NCI-H1694 treated with DMSO at 0.1 percent for 48 hours (cell line): ENCODE measurements around the gene RPS28.
"Not testable (repeated sequence)": the region's sequence is repeated elsewhere in the genome, so short reads cannot be mapped to it uniquely, and the experiment has no call there.

Experiments
- DNase-seq: peaks from one replicate; lab custom pipeline; 2025; lab: John Stamatoyannopoulos, UW

The RPS28 gene

DNA sequence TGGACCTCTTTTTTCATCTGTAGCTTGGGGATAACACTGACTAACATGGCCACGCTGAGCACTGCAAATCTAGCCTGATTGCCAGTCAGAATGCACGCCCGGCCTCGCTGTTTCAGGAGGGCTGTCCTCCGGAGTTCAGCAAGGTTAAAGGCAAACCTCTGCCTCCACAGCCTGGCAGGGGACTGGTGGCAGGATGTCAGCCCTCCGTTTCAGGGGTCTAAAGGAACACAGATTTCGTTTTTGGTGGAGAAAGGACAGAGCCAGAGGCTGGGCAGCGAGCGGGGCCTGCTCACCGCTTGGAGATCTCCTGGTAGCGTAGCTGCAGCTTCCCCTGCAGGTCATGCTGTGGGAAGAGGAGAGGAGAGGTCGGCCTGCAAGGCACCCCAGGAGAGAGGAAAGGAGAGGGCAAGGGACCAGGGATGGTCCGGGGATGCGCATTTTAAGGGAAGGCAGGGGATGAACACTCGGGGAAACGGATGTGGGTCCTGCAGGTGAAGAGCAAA lies 681 bp upstream of the RPS28 start:
- no peak for DNase-seq

- DNase-seq = no peak
Measured at GRCh38 chr19:8321986-8322637, 816 bp downstream of the RPS28 start.

GRCh38 chr19:8322638-8322997 lies 1.3 kb downstream of the RPS28 start:
- no peak for DNase-seq

DNA sequence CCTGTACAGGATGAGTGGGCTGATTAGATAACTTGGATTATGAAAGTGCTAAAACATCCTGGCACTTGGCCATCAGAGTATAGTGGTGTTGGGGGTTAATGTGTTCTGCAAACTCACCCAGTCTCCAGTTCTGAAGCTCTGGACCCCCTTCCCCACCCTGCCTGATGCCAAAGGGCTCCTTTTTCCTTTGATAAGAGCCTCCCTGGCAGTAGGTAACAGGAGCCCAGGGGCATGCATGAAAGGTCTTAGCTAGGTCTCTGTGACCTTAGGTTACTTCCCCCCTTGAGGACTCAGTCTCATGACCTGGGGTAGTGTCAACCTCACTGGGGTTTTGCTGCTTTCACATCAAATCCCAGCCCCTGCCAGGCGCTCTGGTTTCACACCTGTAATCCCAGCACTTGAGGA lies 2.5 kb downstream of the RPS28 start:
- DNase-seq = no peak

GRCh38 chr19:8324186-8325050 lies 3.1 kb downstream of the RPS28 start:
- DNase-seq = no peak

DNA sequence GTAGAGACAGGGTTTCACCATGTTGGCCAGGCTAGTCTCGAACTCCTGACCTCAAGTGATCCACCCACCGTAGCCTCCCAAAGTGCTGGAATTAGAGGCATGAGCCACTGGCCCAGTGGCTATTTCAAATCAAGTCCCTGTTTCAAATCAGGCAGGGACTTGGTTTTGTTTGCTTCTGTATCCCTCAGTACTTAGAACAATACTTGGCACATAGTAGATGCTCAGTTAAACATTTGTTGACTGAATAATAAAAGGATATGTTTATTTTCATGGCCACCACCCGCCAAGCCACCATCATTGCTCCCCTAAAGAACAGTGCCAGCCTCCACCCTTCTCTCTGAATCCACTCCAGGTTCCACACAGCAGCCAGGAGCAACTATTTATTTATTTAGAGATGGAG lies 4.2 kb downstream of the RPS28 start:
- DNase-seq = no peak

- no peak for DNase-seq
Measured at GRCh38 chr19:8329996-8330395, 8.7 kb downstream of the RPS28 start.

GRCh38 chr19:8331263-8331845 lies 10.1 kb downstream of the RPS28 start:
- no peak for DNase-seq

- DNase-seq = no peak
Measured at GRCh38 chr19:8332976-8333766, 11.9 kb downstream of the RPS28 start.

DNA sequence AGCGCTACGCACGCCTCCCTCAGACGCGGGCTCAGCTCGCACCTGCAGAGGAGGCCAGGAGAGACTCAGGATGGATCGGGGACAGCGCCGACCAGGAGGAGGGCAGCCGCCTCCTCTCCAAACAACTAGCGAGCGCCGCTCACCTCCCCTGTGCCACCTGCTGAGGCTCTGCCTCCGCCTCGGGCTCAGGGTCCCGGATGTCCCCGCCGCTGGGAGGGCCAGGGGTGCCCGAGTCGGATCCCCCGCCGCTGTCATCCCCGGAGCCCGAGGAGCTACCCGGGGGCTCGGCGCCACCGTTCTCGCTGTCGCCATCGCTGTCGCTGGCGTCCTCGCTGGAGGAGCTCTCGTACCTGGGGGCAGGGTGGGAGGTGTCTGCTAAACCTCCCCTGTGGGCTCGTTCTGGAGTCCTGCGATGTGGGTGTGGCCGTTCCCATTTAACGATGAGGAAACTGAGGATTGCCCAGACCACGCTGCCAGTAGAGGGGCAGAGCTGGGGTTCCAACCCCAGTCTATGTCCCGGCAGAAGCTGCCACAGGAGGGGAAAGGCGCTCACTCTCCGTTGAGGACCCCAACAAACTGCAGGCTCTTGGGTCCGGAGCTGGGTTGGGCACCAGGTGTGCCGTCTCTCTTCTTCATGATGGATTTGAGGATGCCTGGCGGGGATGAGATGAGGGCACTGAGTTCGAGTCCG lies 12.6 kb downstream of the RPS28 start:
- DNase-seq = no peak

DNA sequence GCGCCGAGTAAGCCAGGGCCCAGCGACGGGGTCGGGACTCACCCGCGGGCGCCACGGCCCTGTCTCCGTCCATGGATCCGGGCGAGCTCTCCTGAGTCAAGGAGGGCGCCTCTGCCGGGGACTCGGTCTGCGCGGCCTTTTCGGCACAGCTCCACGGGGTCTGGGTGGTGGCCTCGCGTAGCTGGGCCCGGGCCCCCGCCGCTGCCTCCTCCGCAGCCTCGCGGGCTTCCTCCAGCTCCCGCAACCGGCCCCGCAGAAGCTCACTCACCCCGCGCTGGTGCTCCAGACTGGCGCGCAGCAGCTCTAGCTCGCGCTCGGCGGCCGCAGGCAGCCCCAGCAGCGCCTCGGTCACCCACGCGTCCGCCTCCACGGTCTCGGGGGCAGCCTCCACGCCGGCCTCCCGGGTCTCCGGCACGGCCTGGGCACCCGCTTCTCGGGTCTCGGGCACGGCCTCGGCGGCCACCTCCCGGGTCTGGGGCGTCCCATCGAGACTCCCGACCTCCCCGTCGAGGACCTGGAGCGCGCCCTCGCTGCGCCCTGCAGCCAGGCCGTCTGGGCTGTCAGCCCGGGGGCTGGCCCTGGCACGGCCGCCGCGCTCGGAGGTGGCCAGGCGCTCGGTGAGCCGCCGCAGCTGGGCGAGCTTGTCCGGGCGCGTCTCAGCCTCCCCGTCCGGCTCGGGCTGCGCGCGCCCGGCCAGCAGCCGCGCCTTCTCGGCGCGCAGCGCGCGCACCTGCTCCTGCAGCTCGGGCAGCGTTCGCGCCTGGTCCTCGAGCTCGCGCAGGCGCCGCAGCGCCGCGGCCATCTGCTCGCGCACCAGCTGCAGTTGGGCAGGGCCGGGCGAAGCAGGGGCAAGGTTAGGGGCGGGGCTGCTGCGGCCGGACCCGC lies 13.4 kb downstream of the RPS28 start:
- peak; percentile 18 for DNase-seq

- DNase-seq = no peak
Measured at GRCh38 chr19:8335343-8336071, 14.2 kb downstream of the RPS28 start.

DNA sequence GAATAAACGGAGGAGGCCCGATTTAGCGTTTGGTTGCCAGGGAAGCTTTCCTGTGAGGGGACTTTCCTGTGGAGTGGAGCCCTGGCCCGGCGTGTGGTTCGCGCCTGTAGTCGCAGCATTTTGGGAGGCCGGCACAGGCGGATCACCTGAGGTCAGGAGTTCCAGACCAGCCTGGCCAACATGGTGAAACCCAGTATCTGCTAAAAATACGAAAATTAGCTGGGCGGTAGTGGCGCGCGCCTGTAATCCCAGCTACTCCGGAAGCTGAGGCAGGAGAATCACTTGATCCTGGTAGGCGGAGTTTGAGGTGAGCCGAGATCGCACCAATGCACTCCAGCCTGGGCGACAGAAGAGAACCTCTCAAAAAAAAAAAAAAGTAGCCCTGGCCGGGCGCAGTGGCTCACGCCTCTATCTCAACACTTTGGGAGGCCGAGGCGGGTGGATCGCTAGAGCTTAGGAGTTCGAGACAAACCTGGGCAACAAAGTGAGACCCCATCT lies 14.8 kb downstream of the RPS28 start:
- no peak for DNase-seq

DNA sequence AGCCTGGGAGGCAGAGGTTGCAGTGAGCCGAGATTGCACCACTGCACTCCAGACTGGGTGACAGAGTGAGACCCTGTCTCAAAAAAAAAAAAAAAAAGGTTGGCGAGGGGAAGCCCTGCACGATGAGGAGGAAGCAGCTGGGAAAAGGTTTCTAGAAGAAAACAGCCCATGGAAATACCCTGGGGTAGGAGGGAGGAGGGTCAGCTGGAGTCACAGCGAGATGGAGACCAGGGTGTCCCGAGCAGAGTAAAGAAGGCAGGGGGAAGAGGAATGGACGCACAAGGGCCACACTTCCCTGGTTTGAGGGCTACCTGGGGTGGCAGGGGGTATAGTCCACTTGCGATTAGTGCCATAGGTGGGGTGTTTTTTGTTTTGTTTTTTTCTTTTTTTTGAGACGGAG lies 15.4 kb downstream of the RPS28 start:
- no peak for DNase-seq

DNA sequence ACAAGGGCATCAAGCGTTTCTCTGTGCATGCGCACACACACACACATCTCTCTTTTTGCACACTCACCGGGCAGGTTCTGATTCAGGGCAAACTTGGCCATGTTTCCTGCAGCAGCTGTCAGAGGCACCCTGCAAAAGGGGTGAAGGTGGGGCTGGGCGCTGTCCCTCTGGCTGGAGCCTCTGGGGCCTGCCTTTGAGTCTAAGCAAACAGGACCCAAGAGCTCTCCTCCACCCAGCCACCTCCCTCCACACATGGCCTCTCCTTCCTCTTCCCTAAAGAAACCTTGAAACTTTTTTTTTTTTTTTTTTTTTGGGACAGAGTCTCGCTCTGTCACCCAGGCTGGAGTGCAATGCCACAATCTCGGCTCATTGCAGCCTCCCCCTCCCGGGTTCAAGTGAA lies 16.4 kb downstream of the RPS28 start:
- no peak for DNase-seq

- no peak for DNase-seq
Measured at GRCh38 chr19:8338835-8339234, 17.5 kb downstream of the RPS28 start.

GRCh38 chr19:8340341-8341096 lies 19.2 kb downstream of the RPS28 start:
- DNase-seq = no peak

GRCh38 chr19:8341504-8341903 lies 20.2 kb downstream of the RPS28 start:
- DNase-seq = not testable (repeated sequence)

- DNase-seq = no peak
Measured at GRCh38 chr19:8342316-8342683, 21.0 kb downstream of the RPS28 start.
